HCT116 (cell line): ENCODE measurements around the gene AXIN2. TPM values are rescaled to one million over a fixed set of nuclear protein-coding genes. Genes with fewer than 3 reads are reported as not detected.
"Not testable (repeated sequence)": the region's sequence is repeated elsewhere in the genome, so short reads cannot be mapped to it uniquely, and the experiment has no call there.

Source experiments
- ATAC-seq: fragments of 200-7000 bp; cut with Tn5 transposase; 2 replicates; pipeline ENCODE4 v1.9.1; 2020; ENCODE audit warnings: mild to moderate bottlenecking, moderate library complexity
- BruUV-seq: library from RNA; stranded (reverse); fragments of 400-500 nt; replicated peaks from 2 replicates; lab custom pipeline; 2021; lab: Mats Ljungman, UMichigan
- CTCF ChIA-PET: fragments of 300-600 bp; sonication (Branson Sonifier 250); formaldehyde crosslinking; loops from one replicate; lab custom pipeline; 2021; ENCODE audit warnings: antibody characterized with exemption; lab: Charles Lee
- POLR2A ChIA-PET: fragments of 300-600, 350-600 bp; sonication (Branson Sonifier 250); formaldehyde crosslinking; loops from one replicate; lab custom pipeline; 2021; ENCODE audit warnings: antibody characterized with exemption; lab: Charles Lee
- RAD21 ChIA-PET, 2 experiments: fragments of 300-600 bp; sonication (Branson Sonifier 250); formaldehyde crosslinking; loops; one replicate each; lab custom pipeline; 2023; ENCODE audit warnings: low total read pairs in 2 of 2; ENCODE audit not compliant: uncharacterized antibody in 2 of 2, unreplicated experiment in 2 of 2, low non-redundant PET in 1 of 2; lab: Charles Lee
- DNase-seq: peaks from one replicate; pipeline ENCODE4 v3.0.0-alpha.2; 2010; ENCODE audit warnings: low read depth, low spot score
- H2AFZ ChIP-seq: fragments of 200-600 bp; shearing (Covaris generic), sonication (generic); 2 replicates; pipeline ENCODE4 v1.6.1; 2017; ENCODE audit warnings: low read depth, mixed run types, mixed read lengths, antibody characterized with exemption, low read length; ENCODE audit not compliant: poor library complexity, severe bottlenecking
- H3K27ac ChIP-seq: 2 replicates; pipeline ENCODE4 v1.5.1; 2012; ENCODE audit warnings: low read depth, low read length
- H3K27me3 ChIP-seq: fragments of 200-600 bp; sonication (generic); 2 replicates; pipeline ENCODE4 v1.6.1; 2016; ENCODE audit warnings: mixed run types, low read length, mixed read lengths; ENCODE audit not compliant: insufficient read depth
- H3K36me3 ChIP-seq, 2 experiments: fragments of 200-500 bp in 1 of 2; fragments of 200-600 bp in 1 of 2; sonication (Bioruptor generic) in 1 of 2; sonication (generic) in 1 of 2; 2 replicates each; pipeline versions ENCODE4 v1.5.1 to v1.6.1; 2014 to 2016; ENCODE audit warnings: low read length in 2 of 2, inconsistent platforms in 1 of 2, mixed read lengths in 1 of 2, mixed run types in 1 of 2; ENCODE audit not compliant: insufficient read depth in 2 of 2, control insufficient read depth in 1 of 2
- H3K4me1 ChIP-seq, 2 experiments: fragments of 200-600 bp in 1 of 2; sonication (generic) in 1 of 2; 2 replicates each; pipeline versions ENCODE4 v1.5.1 to v1.6.1; 2012 to 2017; ENCODE audit warnings: low read length in 2 of 2, inconsistent platforms in 1 of 2, mild to moderate bottlenecking in 1 of 2, mixed read lengths in 1 of 2, mixed run types in 1 of 2, moderate library complexity in 1 of 2; ENCODE audit not compliant: insufficient read depth in 2 of 2, control insufficient read depth in 1 of 2
- H3K4me2 ChIP-seq: fragments of 200-600 bp; sonication (generic); 2 replicates; pipeline ENCODE4 v1.6.1; 2017; ENCODE audit warnings: mixed run types, low read length, mixed read lengths
- H3K4me3 ChIP-seq, 2 experiments: fragments of 200-600 bp in 1 of 2; sonication (generic) in 1 of 2; replicated peaks in 1 of 2; 2 replicates each; pipeline ENCODE4 v1.5.1; 2011 to 2016; ENCODE audit warnings: low read length in 2 of 2, control low read depth in 1 of 2, low read depth in 1 of 2, mild to moderate bottlenecking in 1 of 2, mixed read lengths in 1 of 2, mixed run types in 1 of 2
- H3K79me2 ChIP-seq: fragments of 200-600 bp; sonication (generic); 2 replicates; pipeline ENCODE4 v1.6.1; 2017; ENCODE audit warnings: mild to moderate bottlenecking, mixed run types, low read length, moderate library complexity, mixed read lengths; ENCODE audit not compliant: insufficient read depth
- H3K9ac ChIP-seq: fragments of 200-600 bp; sonication (generic); 2 replicates; pipeline ENCODE4 v1.6.1; 2016; ENCODE audit warnings: low read length, mixed read lengths
- H3K9me2 ChIP-seq: fragments of 200-600 bp; sonication (generic), shearing (Covaris generic); 2 replicates; pipeline ENCODE4 v1.6.1; 2017; ENCODE audit warnings: mixed run types, mild to moderate bottlenecking, moderate library complexity; ENCODE audit not compliant: insufficient read depth
- H3K9me3 ChIP-seq, 2 experiments: fragments of 200-500 bp in 1 of 2; fragments of 200-600 bp in 1 of 2; sonication (Bioruptor generic) in 1 of 2; sonication (generic) in 1 of 2; 2 replicates each; pipeline ENCODE4 v1.6.1; 2014 to 2017; ENCODE audit warnings: low read length in 2 of 2, mixed read lengths in 2 of 2, inconsistent platforms in 1 of 2, low read depth in 1 of 2, mild to moderate bottlenecking in 1 of 2, mixed run types in 1 of 2, moderate library complexity in 1 of 2; ENCODE audit not compliant: control insufficient read depth in 1 of 2, insufficient read depth in 1 of 2
- H4K20me1 ChIP-seq: fragments of 200-600 bp; sonication (generic), shearing (Covaris generic); 2 replicates; pipeline ENCODE4 v1.6.1; 2017; ENCODE audit warnings: mixed run types, mild to moderate bottlenecking, moderate library complexity; ENCODE audit not compliant: insufficient read depth
- CBX3 ChIP-seq: IDR thresholded peaks from 2 replicates; pipeline ENCODE4 v1.6.1; 2012; ENCODE audit warnings: low read depth
- CEBPB ChIP-seq: IDR thresholded peaks from 2 replicates; pipeline ENCODE4 v1.6.1; 2012; ENCODE audit warnings: low read depth
- ELF1 ChIP-seq: IDR thresholded peaks from 2 replicates; pipeline ENCODE4 v1.6.1; 2012; ENCODE audit warnings: low read depth, borderline replicate concordance
- FOSL1 ChIP-seq: IDR thresholded peaks from 2 replicates; pipeline ENCODE4 v1.6.1; 2012; ENCODE audit warnings: low read depth
- POLR2A ChIP-seq: IDR thresholded peaks from 2 replicates; pipeline ENCODE4 v1.7.0; 2011; ENCODE audit warnings: borderline replicate concordance; ENCODE audit not compliant: insufficient read depth, insufficient read length; ENCODE audit errors: extremely low read depth
- POLR2AphosphoS5 ChIP-seq: IDR thresholded peaks from 2 replicates; pipeline ENCODE4 v1.6.1; 2011; ENCODE audit warnings: mild to moderate bottlenecking, low read depth, low read length, moderate library complexity
- RAD21 ChIP-seq: IDR thresholded peaks from 2 replicates; pipeline ENCODE4 v1.6.1; 2012; ENCODE audit warnings: low read depth, mild to moderate bottlenecking
- SIN3A ChIP-seq: IDR thresholded peaks from 2 replicates; pipeline ENCODE4 v1.6.1; 2012; ENCODE audit warnings: low read depth
- SP1 ChIP-seq: IDR thresholded peaks from 2 replicates; pipeline ENCODE4 v1.6.1; 2012; ENCODE audit warnings: low read depth
- TCF7L2 ChIP-seq: IDR thresholded peaks from 2 replicates; pipeline ENCODE4 v1.7.0; 2011; ENCODE audit warnings: borderline replicate concordance, inconsistent platforms; ENCODE audit not compliant: insufficient read depth, insufficient read length; ENCODE audit errors: extremely low read depth
- ZFX ChIP-seq: fragments of 450-650 bp; IDR thresholded peaks from 2 replicates; pipeline ENCODE4 v1.6.1; 2017
- ZNF274 ChIP-seq: fragments of 200-500 bp; sonication (Bioruptor generic); IDR thresholded peaks from 2 replicates; pipeline ENCODE4 v1.6.1; 2014; ENCODE audit warnings: mild to moderate bottlenecking, low read depth, low read length, inconsistent platforms
- intact Hi-C: fragments of 100-400 bp; cut with micrococcal nuclease; formaldehyde crosslinking; loops from 2 replicates; pipeline ENCODE4 v1.10.0; 2022
- total RNA-seq: library from RNA; stranded (reverse); gene quantifications from one replicate; pipeline ENCODE4 v1.2.1, GENCODE V29; 2021; ENCODE audit not compliant: unreplicated experiment
- TF ChIP-seq, protein P1 (sequence below): IDR thresholded peaks from 2 replicates; pipeline ENCODE4 v1.6.1; 2012
- TF ChIP-seq, protein P2 (sequence below), 3 experiments: fragments of 200-600 bp in 1 of 3; sonication (generic) in 1 of 3; IDR thresholded peaks in 2 of 3; conservative IDR thresholded peaks in 1 of 3; 2 replicates each; pipeline ENCODE4 v1.5.1; 2012 to 2017; ENCODE audit warnings: low read depth in 2 of 3, low read length in 2 of 3, antibody characterized with exemption in 1 of 3, borderline replicate concordance in 1 of 3, control low read depth in 1 of 3, mild to moderate bottlenecking in 1 of 3, mixed read lengths in 1 of 3, mixed run types in 1 of 3, moderate library complexity in 1 of 3; ENCODE audit not compliant: insufficient read depth in 1 of 3

The AXIN2 gene
- total RNA-seq, 1 experiment from 2014 or later, result 7.1 TPM

DNA sequence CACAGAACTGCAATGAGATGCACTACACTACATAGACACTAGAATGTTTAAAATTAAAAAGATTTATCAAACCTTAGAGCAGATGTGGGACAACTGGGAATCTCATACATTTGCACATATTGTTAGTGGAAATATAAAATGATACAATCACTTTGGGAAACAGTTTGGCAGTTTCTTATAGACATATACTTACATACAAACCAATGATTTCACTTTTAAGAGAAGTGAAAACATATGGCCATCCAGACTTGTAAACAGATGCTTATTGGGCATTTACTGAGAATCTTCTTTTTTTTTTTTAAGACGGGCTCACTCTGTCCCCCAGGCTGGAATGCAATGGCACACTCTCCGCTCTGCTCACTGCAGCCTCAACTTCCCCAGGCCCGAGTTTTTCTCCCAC is 50.1 kb downstream of the AXIN2 start:
- Histone ChIP-seq H3K4me2 (no peak overlapping the region), H3K4me1 (peaks cover 21 to 24% of the 10 kb centered on the region in 2 experiments), H3K9ac (no peak overlapping the region), H3K79me2 (no peaks in the 10 kb centered on the region), H3K9me2 (no peaks in the 10 kb centered on the region), H2AFZ (no peak overlapping the region), H3K9me3 (no peaks in the 10 kb centered on the region), H3K4me3 (no peak overlapping the region), H3K27ac (no peak overlapping the region), H3K27me3 (no peaks in the 10 kb centered on the region), H4K20me1 (no peaks in the 10 kb centered on the region), H3K36me3 (no peaks in the 10 kb centered on the region)
- no TSS peak for BruUV-seq
- intact Hi-C loops, result no loop called here
- ATAC-seq (no peak), DNase-seq (no peak)
- ChIA-PET RAD21 (no interaction called here), POLR2A (no interaction called here), CTCF (no interaction called here)
- TF ChIP-seq SP1 (no peak), RAD21 (no peak), POLR2A (no peak), TCF7L2 (no peak), CEBPB (no peak), POLR2AphosphoS5 (no peak), ZNF274 (no peak), CBX3 (no peak), ZFX (no peak), ELF1 (no peak), FOSL1 (no peak)
- TF ChIP-seq, protein P1, sequence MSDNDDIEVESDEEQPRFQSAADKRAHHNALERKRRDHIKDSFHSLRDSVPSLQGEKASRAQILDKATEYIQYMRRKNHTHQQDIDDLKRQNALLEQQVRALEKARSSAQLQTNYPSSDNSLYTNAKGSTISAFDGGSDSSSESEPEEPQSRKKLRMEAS, result no peak

GRCh38 chr17:65509032-65509431 is 52.4 kb downstream of the AXIN2 start:
- BruUV-seq, result no TSS peak
- DNase-seq (no peak), ATAC-seq (no peak)
- Histone ChIP-seq H3K4me3 (no peak overlapping the region), H3K27me3 (no peaks in the 10 kb centered on the region), H3K9me3 (no peaks in the 10 kb centered on the region), H3K4me1 (peaks cover 2 to 5% of the 10 kb centered on the region in 2 experiments; a peak in 2 of 4 replicates), H3K27ac (no peak overlapping the region), H3K4me2 (no peak overlapping the region), H3K36me3 (no peaks in the 10 kb centered on the region), H3K9ac (no peak overlapping the region), H3K79me2 (no peaks in the 10 kb centered on the region), H3K9me2 (no peaks in the 10 kb centered on the region), H2AFZ (no peak overlapping the region), H4K20me1 (no peaks in the 10 kb centered on the region)
- POLR2A ChIA-PET, result no interaction called here
- intact Hi-C loops, result no loop called here
- RAD21 ChIA-PET, result no interaction called here
- CTCF ChIA-PET, result no interaction called here
- no peak for TF ChIP-seq SIN3A
- no peak for TF ChIP-seq FOSL1
- no peak for TF ChIP-seq ELF1
- TF ChIP-seq, protein P2, sequence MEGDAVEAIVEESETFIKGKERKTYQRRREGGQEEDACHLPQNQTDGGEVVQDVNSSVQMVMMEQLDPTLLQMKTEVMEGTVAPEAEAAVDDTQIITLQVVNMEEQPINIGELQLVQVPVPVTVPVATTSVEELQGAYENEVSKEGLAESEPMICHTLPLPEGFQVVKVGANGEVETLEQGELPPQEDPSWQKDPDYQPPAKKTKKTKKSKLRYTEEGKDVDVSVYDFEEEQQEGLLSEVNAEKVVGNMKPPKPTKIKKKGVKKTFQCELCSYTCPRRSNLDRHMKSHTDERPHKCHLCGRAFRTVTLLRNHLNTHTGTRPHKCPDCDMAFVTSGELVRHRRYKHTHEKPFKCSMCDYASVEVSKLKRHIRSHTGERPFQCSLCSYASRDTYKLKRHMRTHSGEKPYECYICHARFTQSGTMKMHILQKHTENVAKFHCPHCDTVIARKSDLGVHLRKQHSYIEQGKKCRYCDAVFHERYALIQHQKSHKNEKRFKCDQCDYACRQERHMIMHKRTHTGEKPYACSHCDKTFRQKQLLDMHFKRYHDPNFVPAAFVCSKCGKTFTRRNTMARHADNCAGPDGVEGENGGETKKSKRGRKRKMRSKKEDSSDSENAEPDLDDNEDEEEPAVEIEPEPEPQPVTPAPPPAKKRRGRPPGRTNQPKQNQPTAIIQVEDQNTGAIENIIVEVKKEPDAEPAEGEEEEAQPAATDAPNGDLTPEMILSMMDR (IDR thresholded peaks at IDR 0.05 in 2 of 3, conservative IDR thresholded peaks at IDR 0.05 in 1 of 3; ENCODE audit: borderline replicate concordance in 1 of 3, insufficient read depth in 1 of 3, low read depth in 2 of 3, low read length in 2 of 3), result no peak
- TF ChIP-seq, protein P1, result no peak

DNA sequence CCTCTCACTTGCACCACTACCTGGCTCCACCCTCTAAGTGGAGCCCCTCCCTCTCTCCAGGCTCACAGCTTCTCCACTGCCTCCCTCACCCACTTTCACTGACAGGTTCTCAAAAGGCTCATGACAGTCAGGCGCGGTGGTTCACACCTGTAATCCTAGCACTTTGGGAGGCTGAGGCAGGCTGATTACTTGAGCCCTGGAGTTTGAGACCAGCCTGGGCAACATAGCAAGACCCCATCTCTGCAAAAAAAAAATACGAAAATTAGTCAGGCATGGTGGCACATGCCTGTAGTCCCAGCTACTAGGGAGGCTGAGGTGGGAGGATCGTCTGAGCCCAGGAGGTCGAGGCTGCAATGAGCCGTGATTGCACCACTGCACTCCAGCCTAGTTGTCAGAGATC is 56.8 kb downstream of the AXIN2 start:
- H3K79me2 ChIP-seq, H3K4me2 ChIP-seq, ATAC-seq, RAD21 ChIA-PET, BruUV-seq, H3K9ac ChIP-seq, H4K20me1 ChIP-seq, H3K27me3 ChIP-seq, CTCF ChIA-PET, H3K9me3 ChIP-seq, DNase-seq, H3K27ac ChIP-seq, H3K4me1 ChIP-seq, H3K9me2 ChIP-seq, H2AFZ ChIP-seq, POLR2A ChIA-PET, intact Hi-C loops, H3K36me3 ChIP-seq, H3K4me3 ChIP-seq: not testable (repeated sequence)
